Measurements from ENCODE around the gene PSMD6.

Gene PSMD6

DNA sequence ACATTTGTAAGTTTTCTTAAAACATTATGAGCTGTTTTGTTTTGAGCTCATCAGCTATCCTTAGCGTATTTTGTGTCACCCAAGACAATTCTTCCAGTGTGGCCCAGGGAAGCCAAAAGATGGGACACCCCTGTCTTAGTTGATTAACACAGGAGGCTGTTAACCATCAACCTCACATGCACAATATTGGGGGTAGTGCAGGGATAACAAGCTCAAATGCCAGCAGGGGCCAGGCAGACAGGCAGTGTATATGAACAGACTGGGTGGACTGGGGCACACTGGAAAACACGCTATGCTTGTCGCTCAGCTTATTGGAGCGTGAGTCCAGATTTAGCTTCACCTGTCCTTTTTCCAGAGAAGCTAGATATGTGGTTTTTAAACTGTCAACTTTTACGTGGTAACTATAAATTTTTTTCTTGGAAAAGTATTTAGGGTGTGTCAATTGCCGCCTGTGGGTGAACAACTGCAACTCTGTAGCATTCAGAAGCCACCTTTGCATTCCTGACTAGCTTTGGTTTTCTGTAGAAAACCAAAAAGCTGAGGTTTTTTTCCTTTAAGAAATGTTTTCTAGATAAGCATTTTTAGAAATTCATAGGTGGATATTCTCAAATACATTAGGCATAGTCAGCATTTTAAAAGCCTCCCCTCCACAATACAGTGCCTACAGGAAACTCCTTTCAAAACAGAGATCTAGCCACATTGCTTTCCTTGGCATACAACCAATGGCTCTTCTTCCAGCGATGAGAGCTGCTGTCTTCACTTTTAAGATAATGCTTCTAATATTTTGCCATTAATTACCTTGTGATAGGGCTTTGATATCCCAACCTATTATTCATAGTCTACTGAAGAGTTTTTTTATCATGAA, 14.6 kb downstream of the PSMD6 start:
- DNase-seq (ENCODE audit: low spot score): no peak

DNA sequence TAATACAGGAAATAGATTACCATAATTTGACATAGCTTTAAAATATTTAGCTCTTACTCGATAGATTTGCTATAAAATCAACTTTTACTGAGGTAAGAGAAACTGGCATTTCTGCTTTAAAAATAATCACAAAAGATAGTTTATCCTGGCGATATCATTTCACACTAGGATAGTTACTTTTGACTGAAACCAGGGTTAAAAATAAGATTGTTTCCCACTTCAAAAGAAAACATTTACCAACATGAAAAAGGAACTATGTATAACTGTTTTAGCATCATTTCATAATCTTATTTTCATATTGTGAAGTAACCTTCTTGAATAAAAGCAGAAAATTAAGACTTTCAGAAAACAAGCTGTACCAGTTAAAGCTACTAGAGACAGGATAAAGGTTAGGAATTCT, 15.3 kb downstream of the PSMD6 start:
- no peak for DNase-seq (ENCODE audit: low spot score)

DNA sequence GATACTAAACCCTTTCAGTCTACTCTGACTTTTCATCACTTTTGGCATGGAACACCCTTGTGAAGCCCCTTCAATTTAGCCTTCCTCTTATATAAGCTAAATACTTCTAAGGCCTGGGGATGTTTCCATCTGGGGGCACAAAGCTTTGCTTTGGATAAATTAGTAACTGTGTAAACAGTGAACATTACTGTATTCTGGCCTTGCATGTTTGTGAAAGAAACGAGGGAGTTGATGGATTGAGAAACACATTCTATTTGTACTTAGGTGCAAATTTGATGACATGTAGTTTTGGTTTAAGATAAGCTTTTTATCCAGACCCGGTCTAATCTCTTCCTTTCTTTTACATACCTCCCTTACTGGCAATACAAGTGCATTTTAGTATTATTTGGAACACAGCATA, 19.7 kb downstream of the PSMD6 start:
- no peak for DNase-seq (ENCODE audit: low spot score)

DNA sequence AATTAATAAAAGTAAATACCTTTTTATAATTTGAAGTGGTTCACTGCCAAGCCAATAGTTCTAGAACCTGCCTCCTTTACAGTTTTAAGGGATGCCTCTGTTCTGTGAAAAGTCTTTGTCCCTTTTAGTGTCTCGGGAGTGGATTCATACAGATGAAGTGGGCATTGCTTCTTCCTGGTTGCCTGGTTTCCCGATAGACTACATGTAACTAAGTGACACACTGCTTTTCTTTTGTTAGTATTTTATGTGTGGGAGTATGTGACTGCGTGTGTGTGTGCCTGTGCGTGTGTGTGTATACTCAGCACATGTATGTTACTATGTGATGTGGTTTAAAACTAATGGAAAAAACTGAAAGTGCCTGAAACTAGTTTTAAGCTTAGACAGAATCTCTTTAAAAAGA, 21.1 kb downstream of the PSMD6 start:
- no peak for DNase-seq (ENCODE audit: low spot score)

DNA sequence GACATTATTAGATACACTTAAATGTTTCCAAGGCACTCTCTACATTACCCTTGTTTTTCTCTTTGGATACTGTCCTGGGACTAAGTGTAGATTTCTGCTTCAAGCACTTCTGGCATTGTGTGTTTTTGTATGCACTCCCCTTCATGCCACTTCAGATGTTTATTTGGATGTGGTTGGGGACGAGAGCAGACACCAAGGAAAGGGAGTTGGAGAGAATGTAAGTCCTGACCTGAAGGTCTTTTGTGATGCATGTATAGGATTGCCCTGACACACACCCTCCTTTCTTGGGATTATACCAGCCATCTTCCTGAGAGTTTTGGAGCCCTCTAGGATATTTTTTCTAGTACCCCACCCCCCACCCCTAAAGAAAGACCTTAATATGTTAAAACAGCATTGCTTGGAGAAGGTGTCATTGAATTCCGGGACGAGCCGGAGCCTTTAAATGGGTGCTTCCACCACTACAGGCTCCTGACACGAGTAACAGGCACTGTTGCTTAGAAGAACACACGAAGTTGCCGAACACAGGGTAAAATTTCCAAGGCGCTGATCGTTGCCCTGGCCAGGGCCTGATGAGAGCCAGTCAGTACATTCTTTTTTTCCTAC, 22.7 kb downstream of the PSMD6 start:
- DNase-seq (ENCODE audit: low spot score): no peak

DNA sequence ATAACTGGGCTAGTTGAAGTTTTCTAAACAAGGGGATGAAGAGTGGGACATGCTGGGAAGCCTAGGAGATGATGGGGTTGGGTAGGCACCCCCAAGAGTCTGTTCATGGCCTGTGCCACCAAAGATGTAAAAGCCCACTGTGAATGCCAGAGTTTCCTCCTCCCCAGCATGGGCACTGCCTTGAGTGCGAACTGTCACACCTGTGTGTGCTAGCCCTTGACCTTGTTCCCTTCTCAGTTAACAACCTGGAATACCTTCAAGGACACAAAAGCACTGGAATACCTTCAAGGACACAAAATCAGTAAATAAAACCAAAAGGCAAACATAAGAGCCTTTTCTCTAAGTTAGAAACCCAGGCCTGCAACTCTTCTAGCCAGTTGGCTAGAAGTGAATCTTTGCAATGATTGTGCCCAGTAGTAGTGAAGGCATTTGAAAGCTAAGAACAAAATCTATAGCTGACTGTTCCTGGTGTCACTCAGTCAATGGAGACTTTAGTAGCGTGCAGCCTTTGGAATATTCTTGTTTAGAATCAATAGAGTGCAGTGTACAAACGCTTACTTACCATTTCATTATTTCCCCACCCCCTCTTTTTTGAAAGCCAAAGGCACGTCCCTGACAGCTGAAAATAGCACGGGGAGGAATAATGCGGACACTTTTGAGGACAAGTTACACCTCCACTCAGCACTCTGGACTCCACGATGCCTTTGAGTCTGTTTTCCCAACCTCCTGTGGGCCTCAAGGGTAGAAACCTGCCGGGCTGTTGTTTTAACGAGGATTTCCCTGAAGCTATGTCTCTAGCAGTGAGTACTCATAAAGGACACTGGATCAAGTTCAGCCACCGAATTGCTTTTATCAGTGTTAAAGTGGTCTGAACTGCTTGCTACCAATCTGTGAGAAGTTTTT, 24.2 kb downstream of the PSMD6 start:
- no peak for DNase-seq (ENCODE audit: low spot score)

DNA sequence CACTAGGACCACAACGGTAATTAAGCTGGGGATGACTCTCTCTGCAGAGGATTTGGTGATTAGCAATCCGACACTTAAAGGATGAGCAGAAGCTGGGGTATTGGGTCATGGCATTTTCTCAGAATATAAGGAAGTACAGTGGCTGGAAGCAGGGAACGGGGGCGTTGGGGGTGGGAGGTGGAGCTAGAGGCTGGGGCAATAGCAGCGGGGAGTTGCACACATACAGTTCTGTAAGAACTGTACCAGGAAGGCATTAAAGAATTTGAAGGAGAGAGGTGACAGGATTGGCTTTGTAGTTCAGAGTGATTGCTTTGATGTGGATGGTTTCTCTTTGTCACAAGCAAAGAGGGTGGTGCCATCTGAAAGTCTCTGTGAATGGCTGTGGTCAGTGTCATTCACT, 28.2 kb downstream of the PSMD6 start:
- no peak for DNase-seq (ENCODE audit: low spot score)

DNA sequence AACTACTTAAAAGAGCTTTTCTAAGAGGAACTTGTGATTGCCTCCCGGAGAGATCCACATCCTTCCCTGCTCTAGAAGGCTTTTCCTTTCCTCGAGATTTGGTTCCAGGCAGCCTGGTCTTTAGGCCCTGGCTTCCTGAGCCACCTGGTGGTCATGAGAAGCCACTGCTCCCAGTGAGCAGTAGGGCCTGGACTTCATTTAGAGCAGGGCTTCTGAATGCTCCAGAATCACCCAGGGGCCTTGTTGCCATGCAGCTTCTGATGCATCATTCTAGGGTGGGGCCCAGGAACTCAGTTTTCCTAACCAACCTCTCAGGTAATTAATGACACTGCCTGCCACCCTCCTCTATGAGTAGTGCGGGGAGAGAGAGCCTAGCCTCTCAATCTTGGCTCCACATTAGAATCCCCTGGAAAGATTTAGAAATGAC, 29.6 kb downstream of the PSMD6 start:
- DNase-seq (ENCODE audit: low spot score): peak; percentile 93

DNA sequence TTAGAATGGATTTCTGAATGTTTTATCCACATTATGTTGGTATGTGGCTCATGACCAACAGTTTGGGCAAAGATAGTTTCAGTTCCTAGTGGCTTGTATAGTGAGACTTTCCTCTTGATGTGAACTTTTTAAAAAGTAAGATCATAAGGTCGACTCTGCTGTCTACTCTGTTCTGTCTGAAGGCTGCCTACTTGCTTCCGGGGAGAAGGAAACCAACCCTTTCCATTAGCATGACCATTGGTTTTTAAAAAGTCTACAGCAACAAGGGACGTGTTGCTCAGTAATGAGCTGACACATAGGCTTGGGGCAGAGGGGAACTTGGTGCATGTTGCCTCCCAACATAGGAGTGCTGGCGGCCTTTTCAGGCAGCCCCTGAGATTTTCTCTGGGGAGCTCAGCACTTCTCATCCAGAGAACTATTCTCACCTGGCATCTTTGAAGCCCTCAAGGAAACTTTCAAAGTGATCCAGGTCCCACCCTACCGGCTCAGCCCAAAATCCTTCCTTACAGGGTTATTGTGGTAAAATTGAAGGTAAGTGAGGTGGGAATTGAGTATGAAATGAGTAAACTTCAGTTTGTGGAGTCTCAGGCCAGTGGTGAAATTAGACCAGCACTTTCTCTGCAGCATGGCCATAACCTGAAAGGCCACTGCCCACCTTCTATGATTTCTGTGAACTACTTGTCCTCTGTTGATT, 30.6 kb downstream of the PSMD6 start:
- no peak for DNase-seq (ENCODE audit: low spot score)

DNA sequence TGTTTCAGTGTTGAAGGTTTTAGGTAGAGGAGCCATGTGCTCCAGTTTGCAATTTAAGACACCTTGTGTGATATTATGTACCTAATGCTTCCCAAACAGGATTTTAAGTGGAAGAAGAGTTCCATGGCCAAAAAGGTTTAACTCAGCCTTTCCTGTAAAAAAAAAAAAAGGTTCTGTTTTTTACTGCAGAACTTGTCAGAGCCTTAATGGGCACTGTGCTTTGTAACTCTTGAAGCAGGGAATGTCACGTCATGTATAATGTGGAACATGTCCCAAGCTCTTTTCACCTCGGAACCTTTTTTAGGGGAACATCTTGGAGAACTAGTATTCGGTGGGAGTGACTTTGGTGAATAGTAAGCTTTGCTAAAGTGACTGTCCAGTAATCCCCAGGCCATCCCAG, 31.6 kb downstream of the PSMD6 start:
- no peak for DNase-seq (ENCODE audit: low spot score)

DNA sequence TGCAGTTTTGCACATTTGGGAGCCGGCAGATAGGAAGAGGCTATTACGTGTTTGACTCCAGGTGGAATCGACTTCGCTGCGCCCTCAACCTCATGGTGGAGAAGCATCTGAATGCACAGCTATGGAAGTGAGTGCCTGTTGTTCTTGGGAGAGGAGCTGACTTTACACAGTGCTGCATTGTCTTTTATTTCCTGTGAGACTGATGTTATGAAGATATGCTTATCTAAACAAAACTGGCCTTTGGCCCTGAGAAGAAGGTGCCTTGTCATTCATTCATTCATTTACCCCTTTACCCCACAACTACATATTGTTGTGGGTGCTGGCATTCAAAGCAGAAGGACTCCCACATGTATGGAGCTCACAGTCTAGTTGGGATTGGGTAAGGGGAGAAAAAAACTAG, 32.6 kb downstream of the PSMD6 start:
- DNase-seq (ENCODE audit: low spot score): no peak

DNA sequence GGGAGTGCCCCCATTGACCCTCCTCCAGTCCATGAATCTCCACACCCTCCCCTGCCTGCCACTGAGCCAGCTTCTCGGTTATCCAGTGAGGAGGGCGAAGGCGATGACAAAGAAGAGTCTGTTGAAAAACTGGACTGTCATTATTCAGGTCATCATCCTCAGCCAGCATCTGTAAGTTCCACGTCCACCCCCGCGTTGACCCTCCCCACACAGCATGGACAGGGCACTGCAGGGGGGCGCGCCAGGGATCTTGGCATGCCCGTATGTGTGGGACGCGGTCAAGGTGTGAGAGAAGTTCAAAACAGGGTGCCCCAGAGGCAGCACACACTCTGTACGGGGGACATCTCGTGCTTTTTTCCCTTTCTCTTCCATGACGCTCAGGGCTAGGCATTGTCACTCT, 33.1 kb downstream of the PSMD6 start:
- DNase-seq (ENCODE audit: low spot score): no peak

DNA sequence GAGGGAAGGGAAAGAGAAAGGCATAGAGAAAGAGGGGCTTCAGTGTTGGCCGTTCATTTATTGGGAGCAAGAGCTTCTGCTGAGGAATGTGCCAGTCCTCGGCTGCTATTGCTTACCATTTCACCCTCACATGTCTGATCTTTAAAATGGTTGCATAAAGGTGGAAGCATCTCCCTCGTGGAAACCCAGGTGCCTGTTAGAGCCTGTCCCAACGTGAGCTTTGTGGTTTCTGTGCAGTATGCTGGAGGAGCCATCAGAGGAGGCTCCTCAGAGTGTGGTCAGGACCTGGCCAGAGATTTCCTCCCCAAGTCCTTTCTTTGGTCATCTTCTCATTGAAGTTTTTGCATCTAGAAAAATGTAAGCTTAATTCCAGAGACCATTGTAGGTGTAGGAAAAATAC, 34.4 kb downstream of the PSMD6 start:
- no peak for DNase-seq (ENCODE audit: low spot score)

DNA sequence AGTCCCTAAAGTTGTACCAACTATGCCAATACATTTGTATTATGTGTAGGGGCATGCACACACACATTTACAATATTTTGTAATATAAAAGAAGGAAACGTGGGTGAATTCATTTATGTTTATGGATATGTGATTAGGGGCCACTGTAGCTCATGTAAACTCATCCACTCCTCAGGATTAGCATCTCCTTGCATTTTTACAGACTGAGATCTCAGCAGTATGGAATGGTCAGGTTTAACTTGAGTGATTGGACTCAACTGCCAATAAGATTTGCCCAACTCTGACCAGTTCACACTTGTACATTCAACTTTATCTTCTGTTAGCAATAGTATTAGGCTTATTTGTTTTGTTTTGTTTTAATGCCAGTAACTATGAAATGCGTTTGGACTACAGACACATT, 36.5 kb downstream of the PSMD6 start:
- no peak for DNase-seq (ENCODE audit: low spot score)

DNA sequence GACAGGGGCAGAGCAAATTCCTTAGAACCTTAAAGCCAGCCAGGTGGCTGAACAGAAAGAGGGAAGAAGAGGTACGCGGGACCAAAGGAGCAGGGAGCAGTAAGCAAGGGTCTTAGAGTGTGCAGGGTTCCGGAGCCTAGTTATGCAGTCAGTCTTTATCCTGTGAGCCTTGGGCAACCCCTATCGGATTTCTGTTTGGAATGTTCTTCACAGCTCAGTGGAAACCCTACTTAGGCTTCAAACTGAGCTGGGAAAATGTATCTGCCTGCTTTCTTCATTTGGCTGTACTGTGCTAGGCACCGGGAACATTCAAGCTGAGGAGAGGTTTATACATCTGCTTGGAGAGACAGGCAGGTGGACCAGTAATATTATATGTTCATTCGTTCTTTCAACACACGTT, 37.1 kb downstream of the PSMD6 start:
- DNase-seq (ENCODE audit: low spot score): no peak

DNA sequence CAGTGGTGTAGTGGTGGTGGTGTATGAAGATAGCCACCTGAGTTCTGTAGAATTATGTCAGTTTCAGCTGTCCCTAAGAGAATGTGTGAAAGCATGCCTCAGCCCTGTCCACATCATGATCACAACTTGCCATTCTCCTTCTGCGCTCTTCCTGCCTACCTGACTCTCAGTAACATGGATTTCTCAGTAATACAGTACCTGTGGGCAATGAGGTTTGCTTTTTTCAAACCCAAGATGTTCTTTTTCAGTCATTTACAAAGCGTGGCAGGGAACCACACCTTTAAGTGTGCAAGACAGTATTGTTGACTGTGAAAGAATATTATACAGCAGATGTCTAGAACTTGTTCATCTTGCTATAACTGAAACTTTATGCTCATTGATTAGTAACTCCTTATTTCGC, 38.9 kb downstream of the PSMD6 start:
- DNase-seq (ENCODE audit: low spot score): no peak

DNA sequence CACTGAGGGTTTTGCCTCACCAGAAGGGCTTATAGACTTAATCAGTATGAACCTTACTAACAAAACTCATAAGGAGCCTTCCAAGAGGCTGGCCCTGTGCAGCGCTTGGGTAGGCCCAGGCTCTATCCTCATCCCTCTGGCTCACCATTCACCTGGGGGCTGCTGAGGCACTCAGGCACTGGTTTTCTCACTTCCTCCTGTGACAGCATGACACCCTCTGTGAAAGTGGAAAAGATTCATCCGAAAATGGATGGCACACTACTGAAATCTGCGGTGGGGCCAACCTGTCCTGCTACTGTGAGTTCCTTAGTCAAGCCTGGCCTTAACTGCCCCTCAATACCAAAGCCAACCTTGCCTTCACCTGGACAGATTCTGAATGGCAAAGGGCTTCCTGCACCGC, 41.3 kb downstream of the PSMD6 start:
- DNase-seq (ENCODE audit: low spot score): no peak

DNA sequence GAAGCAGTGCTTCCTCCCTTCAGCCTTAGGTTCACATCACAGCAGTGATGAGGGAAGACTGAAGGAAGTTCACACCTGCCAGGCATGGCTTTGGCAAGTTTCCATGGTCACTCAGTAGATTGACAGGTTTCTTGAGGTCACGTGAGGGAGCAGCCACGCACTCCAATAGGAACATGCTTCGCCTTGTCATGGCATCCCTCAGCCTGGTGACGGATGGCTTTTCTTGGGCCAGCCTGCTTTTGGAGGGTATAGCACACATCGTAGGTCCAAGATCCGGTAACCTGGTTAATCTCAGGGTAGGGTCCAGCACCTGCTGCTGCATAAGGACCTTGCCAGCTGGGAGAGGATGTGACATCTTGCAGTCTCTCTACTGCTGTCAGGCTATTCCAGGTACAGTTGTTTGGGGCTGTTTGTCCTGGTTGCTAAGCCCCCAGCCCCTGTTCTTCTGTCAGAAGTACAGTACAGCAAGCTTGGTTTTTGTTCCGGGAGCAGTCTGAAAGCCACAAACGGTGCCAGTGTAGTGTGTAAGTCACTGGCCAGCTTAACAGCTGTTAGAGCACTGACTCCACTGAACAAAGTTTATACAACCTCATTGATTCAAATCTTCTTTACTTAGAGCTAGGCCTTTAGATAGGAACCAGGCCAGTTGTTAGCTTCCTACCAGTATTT, 42.3 kb downstream of the PSMD6 start:
- DNase-seq (ENCODE audit: low spot score): no peak

DNA sequence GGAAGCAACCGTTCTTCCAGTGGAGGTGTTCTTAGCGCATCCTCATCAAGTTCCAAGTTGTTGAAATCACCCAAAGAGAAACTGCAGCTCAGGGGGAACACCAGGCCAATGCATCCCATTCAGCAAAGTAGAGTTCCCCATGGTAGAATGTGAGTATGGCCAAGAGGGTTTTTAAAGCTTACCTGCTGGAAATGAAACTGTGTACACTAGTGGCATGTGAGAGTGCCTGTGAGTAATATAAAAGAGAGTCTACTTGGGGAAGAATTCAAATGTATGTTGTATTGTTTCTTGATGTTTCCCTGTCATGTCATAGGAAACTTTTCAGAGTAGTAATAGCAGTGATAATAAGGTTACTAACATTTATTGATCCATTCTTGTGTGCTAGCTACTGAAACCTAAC, 43.3 kb downstream of the PSMD6 start:
- no peak for DNase-seq (ENCODE audit: low spot score)

DNA sequence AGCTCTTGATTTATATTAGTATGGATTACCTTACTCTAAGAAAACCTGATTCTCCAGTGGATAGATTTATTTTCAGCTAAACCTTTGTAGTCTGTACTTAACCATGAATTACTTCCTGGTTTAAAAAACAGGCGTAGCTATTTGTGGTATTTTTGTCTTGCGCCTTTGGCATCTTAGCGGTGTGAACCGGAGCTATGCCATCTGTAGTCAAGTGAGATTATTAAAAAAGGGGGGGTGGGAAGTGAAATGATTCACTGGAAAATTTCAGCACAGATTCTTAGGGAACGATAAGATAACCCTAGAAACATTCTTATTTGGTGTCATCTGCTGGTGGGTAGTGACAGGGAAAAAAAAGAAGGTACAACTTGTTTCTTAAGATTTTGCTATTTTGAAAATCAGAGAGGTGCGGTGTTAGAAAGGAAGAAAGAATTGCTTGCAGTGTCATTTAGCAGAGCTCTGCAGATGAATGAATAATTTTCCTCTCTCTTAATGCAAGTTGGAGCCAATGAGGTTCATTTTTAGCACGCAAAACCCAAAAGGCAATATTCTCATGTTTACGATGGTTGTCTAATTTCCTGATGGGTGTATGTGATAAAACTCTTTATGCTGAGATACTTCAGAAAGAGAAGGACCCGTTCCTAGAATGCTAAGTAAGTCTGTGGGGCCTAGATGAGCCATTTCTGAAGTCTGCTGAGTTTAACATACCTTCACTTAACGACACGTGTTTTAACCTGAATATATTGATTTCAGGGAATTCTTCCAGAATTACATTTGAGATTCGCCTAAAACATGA, 44.0 kb downstream of the PSMD6 start:
- DNase-seq (ENCODE audit: low spot score): no peak

DNA sequence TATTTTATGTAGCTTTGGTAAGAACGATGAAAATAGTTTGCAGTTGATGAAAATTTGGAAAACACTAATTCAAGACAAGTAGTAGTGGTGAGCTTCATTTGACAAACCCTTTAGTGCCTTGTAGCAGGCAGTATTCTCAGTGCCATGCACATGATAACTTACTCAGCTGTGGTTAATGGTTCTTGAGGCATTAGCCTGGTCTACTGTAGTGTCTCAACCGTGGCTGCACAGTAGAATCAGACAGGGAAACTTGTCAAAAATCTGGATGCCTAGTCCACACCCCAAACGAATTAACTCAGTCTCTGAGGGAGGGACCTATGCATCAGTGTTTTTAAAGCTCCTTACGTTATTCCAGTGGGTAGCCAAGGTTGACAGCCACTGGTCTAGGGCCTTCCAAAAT, 45.4 kb downstream of the PSMD6 start:
- no peak for DNase-seq (ENCODE audit: low spot score)

All from HuH-7.5 (cell line).